T-helper 2 cell treated with Interferon-gamma antibody and Interleukin-4, amounts not matched to agents 5 μg/mL and 100 μg/mL, for 36 hours (primary cell): Measurements from ENCODE around the gene PAX5.
A peak's percentile ranks its signal among the peaks of the same experiment; 100 is the strongest.

ENCODE experiments used
- DNase-seq: peaks from one replicate; pipeline ENCODE4 v3.0.0; 2021; ENCODE audit warnings: low spot score
- H3K27ac Mint-ChIP-seq: one replicate; pipeline ENCODE4 v1.8.0; 2021; ENCODE audit warnings: mild to moderate bottlenecking, mixed read lengths
- H3K27me3 Mint-ChIP-seq: one replicate; pipeline ENCODE4 v1.8.0; 2021; ENCODE audit warnings: low read depth, mixed read lengths
- H3K36me3 Mint-ChIP-seq: one replicate; pipeline ENCODE4 v1.8.0; 2021; ENCODE audit warnings: low read depth, mixed read lengths
- H3K4me1 Mint-ChIP-seq: one replicate; pipeline ENCODE4 v1.8.0; 2021; ENCODE audit warnings: low read depth, mixed read lengths
- H3K4me3 Mint-ChIP-seq: one replicate; pipeline ENCODE4 v1.8.0; 2022; ENCODE audit warnings: mild to moderate bottlenecking, moderate library complexity, mixed read lengths
- H3K9me3 Mint-ChIP-seq: one replicate; pipeline ENCODE4 v1.8.0; 2021; ENCODE audit warnings: mixed read lengths

PAX5 gene

GRCh38 chr9:36993933-36994764, 39.9 kb downstream of the PAX5 start:
- peaks cover 2% of the 10 kb centered on the region for H3K36me3 Mint-ChIP-seq
- H3K4me3 Mint-ChIP-seq = no peak overlapping the region
- peaks cover 6% of the 10 kb centered on the region for H3K4me1 Mint-ChIP-seq
- peaks cover 42% of the 10 kb centered on the region for H3K27me3 Mint-ChIP-seq
- DNase-seq = no peak
- peaks cover 19% of the 10 kb centered on the region for H3K9me3 Mint-ChIP-seq
- H3K27ac Mint-ChIP-seq = no peak overlapping the region

GRCh38 chr9:36992501-36993316, 41.4 kb downstream of the PAX5 start:
- no peak overlapping the region for H3K4me3 Mint-ChIP-seq
- no peak for DNase-seq
- peaks cover 7% of the 10 kb centered on the region for H3K4me1 Mint-ChIP-seq
- no peak overlapping the region for H3K27ac Mint-ChIP-seq
- H3K27me3 Mint-ChIP-seq = peaks cover 46% of the 10 kb centered on the region
- H3K9me3 Mint-ChIP-seq = peaks cover 19% of the 10 kb centered on the region
- peaks cover 3% of the 10 kb centered on the region for H3K36me3 Mint-ChIP-seq

GRCh38 chr9:36991516-36992134, 42.4 kb downstream of the PAX5 start:
- no peak for DNase-seq

GRCh38 chr9:36988848-36989247, 45.2 kb downstream of the PAX5 start:
- H3K4me1 Mint-ChIP-seq = peaks cover 4% of the 10 kb centered on the region

More at GRCh38 chr9:36991516-36992134, 42.4 kb downstream of the PAX5 start:
- H3K27me3 Mint-ChIP-seq = peaks cover 56% of the 10 kb centered on the region
- peaks cover 6% of the 10 kb centered on the region for H3K4me1 Mint-ChIP-seq
- no peak overlapping the region for H3K27ac Mint-ChIP-seq
- H3K36me3 Mint-ChIP-seq = peaks cover 5% of the 10 kb centered on the region
- no peak overlapping the region for H3K4me3 Mint-ChIP-seq
- H3K9me3 Mint-ChIP-seq = peaks cover 19% of the 10 kb centered on the region

GRCh38 chr9:36987891-36988290, 46.2 kb downstream of the PAX5 start:
- H3K9me3 Mint-ChIP-seq = peaks cover 19% of the 10 kb centered on the region
- H3K27me3 Mint-ChIP-seq = peaks cover 70% of the 10 kb centered on the region
- no peak for DNase-seq
- no peak overlapping the region for H3K27ac Mint-ChIP-seq
- H3K4me3 Mint-ChIP-seq = no peak overlapping the region
- peaks cover 4% of the 10 kb centered on the region for H3K4me1 Mint-ChIP-seq
- peaks cover 5% of the 10 kb centered on the region for H3K36me3 Mint-ChIP-seq

More at GRCh38 chr9:36988848-36989247, 45.2 kb downstream of the PAX5 start:
- H3K36me3 Mint-ChIP-seq = peaks cover 5% of the 10 kb centered on the region
- no peak for DNase-seq
- peaks cover 67% of the 10 kb centered on the region for H3K27me3 Mint-ChIP-seq
- peaks cover 19% of the 10 kb centered on the region for H3K9me3 Mint-ChIP-seq
- H3K27ac Mint-ChIP-seq = no peak overlapping the region
- H3K4me3 Mint-ChIP-seq = no peak overlapping the region

- no peak overlapping the region for H3K27ac Mint-ChIP-seq
Measured at GRCh38 chr9:36987409-36987808, 46.7 kb downstream of the PAX5 start.

GRCh38 chr9:36986468-36987408, 47.3 kb downstream of the PAX5 start:
- H3K4me1 Mint-ChIP-seq = peaks cover 4% of the 10 kb centered on the region
- DNase-seq = no peak
- H3K36me3 Mint-ChIP-seq = peaks cover 5% of the 10 kb centered on the region
- H3K27ac Mint-ChIP-seq = no peak overlapping the region
- peaks cover 76% of the 10 kb centered on the region for H3K27me3 Mint-ChIP-seq
- peak overlapping the region; percentile 21 for H3K4me3 Mint-ChIP-seq
- peaks cover 18% of the 10 kb centered on the region for H3K9me3 Mint-ChIP-seq

More at GRCh38 chr9:36987409-36987808, 46.7 kb downstream of the PAX5 start:
- Mint-ChIP-seq H3K4me1 (peaks cover 4% of the 10 kb centered on the region), H3K9me3 (peaks cover 19% of the 10 kb centered on the region), H3K27me3 (peaks cover 75% of the 10 kb centered on the region), H3K36me3 (peaks cover 5% of the 10 kb centered on the region), H3K4me3 (no peak overlapping the region)
- DNase-seq = no peak

GRCh38 chr9:36985769-36986467, 48.1 kb downstream of the PAX5 start:
- no peak overlapping the region for H3K27ac Mint-ChIP-seq
- H3K4me3 Mint-ChIP-seq = peak overlapping the region; percentile 29
- H3K27me3 Mint-ChIP-seq = peaks cover 72% of the 10 kb centered on the region
- H3K9me3 Mint-ChIP-seq = peaks cover 11% of the 10 kb centered on the region
- H3K4me1 Mint-ChIP-seq = peaks cover 4% of the 10 kb centered on the region
- peaks cover 5% of the 10 kb centered on the region for H3K36me3 Mint-ChIP-seq
- no peak for DNase-seq

- peaks cover 4% of the 10 kb centered on the region for H3K4me1 Mint-ChIP-seq
- DNase-seq = no peak
- H3K27me3 Mint-ChIP-seq = peaks cover 69% of the 10 kb centered on the region
- H3K36me3 Mint-ChIP-seq = peaks cover 3% of the 10 kb centered on the region
- H3K27ac Mint-ChIP-seq = no peak overlapping the region
- peak overlapping the region; percentile 29 for H3K4me3 Mint-ChIP-seq
- peaks cover 5% of the 10 kb centered on the region for H3K9me3 Mint-ChIP-seq
Measured at GRCh38 chr9:36985061-36985768, 48.9 kb downstream of the PAX5 start.

- Mint-ChIP-seq H3K9me3 (no peaks in the 10 kb centered on the region), H3K4me3 (no peak overlapping the region), H3K4me1 (peaks cover under 1% of the 10 kb centered on the region), H3K36me3 (no peaks in the 10 kb centered on the region), H3K27ac (no peak overlapping the region), H3K27me3 (peaks cover 31% of the 10 kb centered on the region)
- no peak for DNase-seq
Measured at GRCh38 chr9:36980148-36980974, 53.7 kb downstream of the PAX5 start.

GRCh38 chr9:36976371-36977030, 57.6 kb downstream of the PAX5 start:
- H3K9me3 Mint-ChIP-seq = no peaks in the 10 kb centered on the region
- H3K27me3 Mint-ChIP-seq = peaks cover 4% of the 10 kb centered on the region
- H3K27ac Mint-ChIP-seq = no peak overlapping the region
- DNase-seq = no peak
- H3K4me3 Mint-ChIP-seq = no peak overlapping the region
- no peaks in the 10 kb centered on the region for H3K36me3 Mint-ChIP-seq
- no peaks in the 10 kb centered on the region for H3K4me1 Mint-ChIP-seq
